ENCODE data around the gene DHRS2.
"Not testable (repeated sequence)": the region's sequence is repeated elsewhere in the genome, so short reads cannot be mapped to it uniquely, and the experiment has no call there.

- not testable (repeated sequence) for TF ChIP-seq CTCF (IDR thresholded peaks at IDR 0.05; ENCODE audit: borderline replicate concordance, extremely low read depth, low read length, poor library complexity, severe bottlenecking); EZH2 (IDR thresholded peaks at IDR 0.05; ENCODE audit: borderline replicate concordance, low read depth, low read length, severe bottlenecking)
Measured at GRCh38 chr14:23594191-23594590, 42.0 kb upstream of the DHRS2 start.

Data from DND-41 (cell line).